ENCODE data around the gene ATF3. TPM values are rescaled to one million over a fixed set of nuclear protein-coding genes. Genes with fewer than 3 reads are reported as not detected.

The ATF3 gene
- total and polyA plus RNA-seq, 4 donors: 1.1 to 8.8 (median 5.5) TPM

- H3K27me3 ChIP-seq (ENCODE audit: control insufficient read depth in 4 of 4, insufficient read depth in 4 of 4, low read length in 3 of 4): no peaks in the 10 kb centered on the region
- no peak overlapping the region for H3K4me3 ChIP-seq (ENCODE audit: low read depth in 1 of 3, low read length in 3 of 3)
- no peak for DNase-seq (ENCODE audit: low spot score)
- no peaks in the 10 kb centered on the region for H3K36me3 ChIP-seq (ENCODE audit: control insufficient read depth in 4 of 4, insufficient read depth in 3 of 4, low read depth in 1 of 4, low read length in 3 of 4)
- WGBS: 76% methylated on average over 5 of the region's 5 CpGs
- no peak overlapping the region for H3K9ac ChIP-seq (ENCODE audit: low read depth in 1 of 2, low read length in 2 of 2)
- no peaks in the 10 kb centered on the region for H3K4me1 ChIP-seq (ENCODE audit: control insufficient read depth in 4 of 4, insufficient read depth in 4 of 4, low read length in 3 of 4)
- TF ChIP-seq TAF1 (conservative IDR thresholded peaks at IDR 0.05): no peak
- TF ChIP-seq JUND (IDR thresholded peaks at IDR 0.05): no peak
- no peak for TF ChIP-seq YY1 (IDR thresholded peaks at IDR 0.05)
- H3K27ac ChIP-seq (ENCODE audit: low read depth in 1 of 2, low read length in 2 of 2): no peak overlapping the region
- H3K9me3 ChIP-seq (ENCODE audit: control insufficient read depth in 4 of 4, low read length in 3 of 4): no peaks in the 10 kb centered on the region
Observed at GRCh38 chr1:212568978-212569537, 39.5 kb upstream of the ATF3 start.

DNA sequence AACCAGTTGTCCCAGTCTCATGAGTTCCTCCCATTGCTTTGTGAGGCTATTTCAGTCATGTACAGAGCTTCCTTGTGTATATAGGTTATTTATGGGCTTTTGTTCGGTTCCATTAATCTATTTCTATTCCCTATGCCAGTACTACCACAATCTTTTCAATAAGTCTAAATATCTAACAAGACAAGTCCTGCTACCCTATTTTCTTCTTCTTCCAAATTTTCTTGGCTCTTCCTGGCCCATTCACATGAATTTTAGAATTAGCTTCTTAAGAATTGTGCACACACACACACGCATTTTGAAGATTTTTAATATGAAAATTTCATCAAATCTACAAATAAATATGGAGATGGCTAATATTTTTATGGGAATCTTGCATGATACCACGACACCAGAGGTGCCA lies 33.8 kb upstream of the ATF3 start:
- no peak for DNase-seq (ENCODE audit: low spot score)
- Histone ChIP-seq H3K9me3 (ENCODE audit: control insufficient read depth in 4 of 4, low read length in 3 of 4) (no peaks in the 10 kb centered on the region), H3K4me3 (ENCODE audit: low read depth in 1 of 3, low read length in 3 of 3) (no peak overlapping the region), H3K9ac (ENCODE audit: low read depth in 1 of 2, low read length in 2 of 2) (no peak overlapping the region), H3K4me1 (ENCODE audit: control insufficient read depth in 4 of 4, insufficient read depth in 4 of 4, low read length in 3 of 4) (no peaks in the 10 kb centered on the region), H3K27me3 (ENCODE audit: control insufficient read depth in 4 of 4, insufficient read depth in 4 of 4, low read length in 3 of 4) (no peaks in the 10 kb centered on the region), H3K36me3 (ENCODE audit: control insufficient read depth in 4 of 4, insufficient read depth in 3 of 4, low read depth in 1 of 4, low read length in 3 of 4) (no peaks in the 10 kb centered on the region), H3K27ac (ENCODE audit: low read depth in 1 of 2, low read length in 2 of 2) (no peak overlapping the region)
- TF ChIP-seq JUND (IDR thresholded peaks at IDR 0.05): no peak
- no peak for TF ChIP-seq HNF4G (IDR thresholded peaks at IDR 0.05)
- no peak for TF ChIP-seq REST (IDR thresholded peaks at IDR 0.05)
- no peak for TF ChIP-seq FOXA2 (IDR thresholded peaks at IDR 0.05)
- no peak for TF ChIP-seq ATF3 (IDR thresholded peaks at IDR 0.05)
- no peak for TF ChIP-seq EGR1 (IDR thresholded peaks at IDR 0.05; ENCODE audit: low read depth in 2 of 2)
- TF ChIP-seq ZBTB33 (IDR thresholded peaks at IDR 0.05): no peak
- TF ChIP-seq HNF4A (conservative IDR thresholded peaks at IDR 0.05): no peak
- no peak for TF ChIP-seq RAD21 (IDR thresholded peaks at IDR 0.05)
- TF ChIP-seq TAF1 (conservative IDR thresholded peaks at IDR 0.05): no peak
- TF ChIP-seq SP1 (IDR thresholded peaks at IDR 0.05): no peak
- no peak for TF ChIP-seq FOXA1 (IDR thresholded peaks at IDR 0.05)
- TF ChIP-seq RXRA (IDR thresholded peaks at IDR 0.05): no peak
- TF ChIP-seq YY1 (IDR thresholded peaks at IDR 0.05): no peak
- TF ChIP-seq, protein P1, sequence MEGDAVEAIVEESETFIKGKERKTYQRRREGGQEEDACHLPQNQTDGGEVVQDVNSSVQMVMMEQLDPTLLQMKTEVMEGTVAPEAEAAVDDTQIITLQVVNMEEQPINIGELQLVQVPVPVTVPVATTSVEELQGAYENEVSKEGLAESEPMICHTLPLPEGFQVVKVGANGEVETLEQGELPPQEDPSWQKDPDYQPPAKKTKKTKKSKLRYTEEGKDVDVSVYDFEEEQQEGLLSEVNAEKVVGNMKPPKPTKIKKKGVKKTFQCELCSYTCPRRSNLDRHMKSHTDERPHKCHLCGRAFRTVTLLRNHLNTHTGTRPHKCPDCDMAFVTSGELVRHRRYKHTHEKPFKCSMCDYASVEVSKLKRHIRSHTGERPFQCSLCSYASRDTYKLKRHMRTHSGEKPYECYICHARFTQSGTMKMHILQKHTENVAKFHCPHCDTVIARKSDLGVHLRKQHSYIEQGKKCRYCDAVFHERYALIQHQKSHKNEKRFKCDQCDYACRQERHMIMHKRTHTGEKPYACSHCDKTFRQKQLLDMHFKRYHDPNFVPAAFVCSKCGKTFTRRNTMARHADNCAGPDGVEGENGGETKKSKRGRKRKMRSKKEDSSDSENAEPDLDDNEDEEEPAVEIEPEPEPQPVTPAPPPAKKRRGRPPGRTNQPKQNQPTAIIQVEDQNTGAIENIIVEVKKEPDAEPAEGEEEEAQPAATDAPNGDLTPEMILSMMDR (IDR thresholded peaks at IDR 0.05; ENCODE audit: low read depth, low read length, missing input control): no peak
- no peak for TF ChIP-seq GABPA (IDR thresholded peaks at IDR 0.05 in 1 of 2, conservative IDR thresholded peaks at IDR 0.05 in 1 of 2)
- no peak for TF ChIP-seq NR2F2 (IDR thresholded peaks at IDR 0.05)
- TF ChIP-seq, protein P2, sequence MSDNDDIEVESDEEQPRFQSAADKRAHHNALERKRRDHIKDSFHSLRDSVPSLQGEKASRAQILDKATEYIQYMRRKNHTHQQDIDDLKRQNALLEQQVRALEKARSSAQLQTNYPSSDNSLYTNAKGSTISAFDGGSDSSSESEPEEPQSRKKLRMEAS (IDR thresholded peaks at IDR 0.05): no peak
- 95% methylated on average over 3 of the region's 3 CpGs for WGBS
